Measurements from ENCODE around the gene CCDC91. TPM values are rescaled to one million over a fixed set of nuclear protein-coding genes. Genes with fewer than 3 reads are reported as not detected.

Gene CCDC91
- total and polyA plus RNA-seq, 3 donors from 2014 or later = 60.6 to 226 (median 92.1) TPM

- WGBS, 2 donors = 64 to 71% methylated on average over 1 of the region's 1 CpG
- intact Hi-C loops (cut with DNase I; ENCODE audit: low total_unique reads) = no loop called here
- H3K36me3 ChIP-seq (ENCODE audit: low read depth, missing control alignments) = no peaks in the 10 kb centered on the region
Measured at GRCh38 chr12:28498850-28499249, 308.6 kb downstream of the CCDC91 start.

GRCh38 chr12:28500373-28501024, 310.2 kb downstream of the CCDC91 start:
- Histone ChIP-seq H3K36me3 (ENCODE audit: low read depth, missing control alignments) (no peaks in the 10 kb centered on the region), H3K27me3 (no peaks in the 10 kb centered on the region), H3K27ac (no peak overlapping the region), H3K9me3 (no peaks in the 10 kb centered on the region), H3K4me3 (no peak overlapping the region), H3K4me1 (no peaks in the 10 kb centered on the region)
- no peak for DNase-seq
- TF ChIP-seq, protein P1, sequence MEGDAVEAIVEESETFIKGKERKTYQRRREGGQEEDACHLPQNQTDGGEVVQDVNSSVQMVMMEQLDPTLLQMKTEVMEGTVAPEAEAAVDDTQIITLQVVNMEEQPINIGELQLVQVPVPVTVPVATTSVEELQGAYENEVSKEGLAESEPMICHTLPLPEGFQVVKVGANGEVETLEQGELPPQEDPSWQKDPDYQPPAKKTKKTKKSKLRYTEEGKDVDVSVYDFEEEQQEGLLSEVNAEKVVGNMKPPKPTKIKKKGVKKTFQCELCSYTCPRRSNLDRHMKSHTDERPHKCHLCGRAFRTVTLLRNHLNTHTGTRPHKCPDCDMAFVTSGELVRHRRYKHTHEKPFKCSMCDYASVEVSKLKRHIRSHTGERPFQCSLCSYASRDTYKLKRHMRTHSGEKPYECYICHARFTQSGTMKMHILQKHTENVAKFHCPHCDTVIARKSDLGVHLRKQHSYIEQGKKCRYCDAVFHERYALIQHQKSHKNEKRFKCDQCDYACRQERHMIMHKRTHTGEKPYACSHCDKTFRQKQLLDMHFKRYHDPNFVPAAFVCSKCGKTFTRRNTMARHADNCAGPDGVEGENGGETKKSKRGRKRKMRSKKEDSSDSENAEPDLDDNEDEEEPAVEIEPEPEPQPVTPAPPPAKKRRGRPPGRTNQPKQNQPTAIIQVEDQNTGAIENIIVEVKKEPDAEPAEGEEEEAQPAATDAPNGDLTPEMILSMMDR (IDR thresholded peaks at IDR 0.05) = no peak
- no peak for TF ChIP-seq POLR2A (IDR thresholded peaks at IDR 0.05)
- 91 to 98% methylated on average over 1 of the region's 1 CpG for WGBS, 2 donors
- intact Hi-C loops (cut with DNase I; ENCODE audit: low total_unique reads) = no loop called here

More at GRCh38 chr12:28498850-28499249, 308.6 kb downstream of the CCDC91 start:
- Histone ChIP-seq H3K27me3 (no peaks in the 10 kb centered on the region), H3K4me3 (no peak overlapping the region), H3K9me3 (no peaks in the 10 kb centered on the region), H3K4me1 (no peaks in the 10 kb centered on the region), H3K27ac (no peak overlapping the region)
- no peak for DNase-seq
- no peak for TF ChIP-seq POLR2A (IDR thresholded peaks at IDR 0.05)
- TF ChIP-seq, protein P1 (IDR thresholded peaks at IDR 0.05) = no peak

DNA sequence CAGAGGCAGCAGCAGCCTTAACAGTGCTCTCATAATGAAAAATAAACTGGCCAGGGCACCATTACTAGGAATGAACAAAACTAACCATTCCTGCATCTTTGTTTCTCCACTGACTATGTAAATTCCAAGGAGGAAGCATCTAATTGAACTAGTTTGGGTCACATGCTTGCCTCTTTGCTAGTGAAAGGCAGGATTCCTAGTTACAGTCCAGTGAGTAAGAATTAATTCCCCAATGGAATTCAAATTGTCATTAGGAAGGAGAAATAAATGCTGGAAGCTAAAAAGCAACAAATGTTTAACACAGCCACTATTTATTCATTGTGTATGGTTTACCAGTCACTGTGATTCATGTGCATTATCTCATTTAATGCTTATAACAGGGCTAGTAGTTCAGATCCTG, 316.0 kb downstream of the CCDC91 start:
- Histone ChIP-seq H3K36me3 (ENCODE audit: low read depth, missing control alignments) (no peaks in the 10 kb centered on the region), H3K27ac (no peak overlapping the region), H3K4me3 (no peak overlapping the region), H3K27me3 (no peaks in the 10 kb centered on the region), H3K9me3 (no peaks in the 10 kb centered on the region), H3K4me1 (no peaks in the 10 kb centered on the region)
- TF ChIP-seq POLR2A (IDR thresholded peaks at IDR 0.05) = no peak
- TF ChIP-seq, protein P1 (IDR thresholded peaks at IDR 0.05) = no peak
- DNase-seq = no peak
- intact Hi-C loops (cut with DNase I; ENCODE audit: low total_unique reads) = no loop called here

DNA sequence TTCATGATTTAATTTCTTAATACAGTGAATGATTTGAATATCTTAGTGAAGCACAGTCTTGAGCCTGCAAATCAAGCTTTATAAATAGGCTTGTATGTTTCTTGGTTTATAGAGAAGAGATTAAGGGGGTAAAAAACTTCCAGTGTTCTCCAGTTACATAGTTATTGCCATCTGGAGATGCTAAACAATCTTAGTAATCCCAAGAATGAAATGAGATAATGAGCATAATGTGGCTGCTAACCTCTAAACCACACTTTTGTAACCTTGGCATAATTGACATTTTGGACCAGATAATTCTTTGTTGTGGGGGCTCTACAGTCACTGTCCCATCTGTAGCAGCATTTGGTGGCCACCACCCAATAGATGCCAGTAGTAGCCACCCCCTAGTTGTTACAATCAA, 316.8 kb downstream of the CCDC91 start:
- no peaks in the 10 kb centered on the region for H3K4me1 ChIP-seq
- no peaks in the 10 kb centered on the region for H3K27me3 ChIP-seq
- no peak for DNase-seq
- H3K9me3 ChIP-seq = no peaks in the 10 kb centered on the region
- no peak for TF ChIP-seq POLR2A (IDR thresholded peaks at IDR 0.05)
- TF ChIP-seq, protein P1 (IDR thresholded peaks at IDR 0.05) = no peak
- H3K36me3 ChIP-seq (ENCODE audit: low read depth, missing control alignments) = no peaks in the 10 kb centered on the region
- intact Hi-C loops (cut with DNase I; ENCODE audit: low total_unique reads) = no loop called here
- no peak overlapping the region for H3K27ac ChIP-seq
- no peak overlapping the region for H3K4me3 ChIP-seq

- Histone ChIP-seq H3K36me3 (ENCODE audit: low read depth, missing control alignments) (no peaks in the 10 kb centered on the region), H3K4me1 (no peaks in the 10 kb centered on the region), H3K27me3 (no peaks in the 10 kb centered on the region), H3K27ac (no peak overlapping the region), H3K9me3 (no peaks in the 10 kb centered on the region), H3K4me3 (no peak overlapping the region)
- intact Hi-C loops (cut with DNase I; ENCODE audit: low total_unique reads) = no loop called here
- WGBS, 2 donors = 79 to 89% methylated on average over 3 of the region's 3 CpGs
- TF ChIP-seq, protein P1 (IDR thresholded peaks at IDR 0.05) = no peak
- TF ChIP-seq POLR2A (IDR thresholded peaks at IDR 0.05) = no peak
- no peak for DNase-seq
Measured at GRCh38 chr12:28507867-28508266, 317.6 kb downstream of the CCDC91 start.
